ENCODE data around the gene CAMKK2. TPM values are rescaled to one million over a fixed set of nuclear protein-coding genes. Genes with fewer than 3 reads are reported as not detected.

The CAMKK2 gene
- total and polyA plus RNA-seq, 9 of the 15 experiments (the other 6 are each of a cell fraction or from before 2014, with no cell fraction given) = 4.3 to 32.0 (median 18.2) TPM

- Histone ChIP-seq H3K9ac (ENCODE audit: insufficient read depth in 1 of 2, low read depth in 2 of 2, low read length in 2 of 2) (peak overlapping the region in 1 of 2 experiments; percentile 40; a peak in 2 of 4 replicates), H3K27me3 (ENCODE audit: control insufficient read depth in 2 of 2, insufficient read depth in 2 of 2, low read length in 2 of 2) (no peaks in the 10 kb centered on the region), H3K9me1 (ENCODE audit: control insufficient read depth, insufficient read depth, low read length) (no peaks in the 10 kb centered on the region), H3K4me2 (ENCODE audit: insufficient read depth, low read length) (peak overlapping the region; percentile 42), H3K4me1 (replicated peaks in 1 of 2; ENCODE audit: control insufficient read depth in 2 of 2, insufficient read depth in 2 of 2, low read length in 2 of 2) (peaks cover 7 to 29% of the 10 kb centered on the region in 2 experiments; a peak in 3 of 5 replicates), H2AFZ (ENCODE audit: low read depth, low read length) (peak overlapping the region; percentile 66), H3K9me3 (replicated peaks; ENCODE audit: control insufficient read depth, insufficient read depth, low read depth, low read length) (no peaks in the 10 kb centered on the region), H3K27ac (ENCODE audit: extremely low read depth, low read depth, low read length) (peak overlapping the region; percentile 50), H3K4me3 (no peak overlapping the region), H3K79me2 (ENCODE audit: control insufficient read depth, insufficient read depth, low read length) (no peaks in the 10 kb centered on the region), H4K20me1 (replicated peaks; ENCODE audit: control insufficient read depth, insufficient read depth, low read length) (no peaks in the 10 kb centered on the region), H3K36me3 (ENCODE audit: control insufficient read depth, insufficient read depth, low read length) (no peaks in the 10 kb centered on the region)
- in situ Hi-C loops (cut with MboI) = no loop called here
- intact Hi-C loops (cut with micrococcal nuclease) = no loop called here
- ChIA-PET POLR2A (interaction anchor here (0.6 to 1.2 kb wide), 5 partner anchors 12 to 57 kb away, joined by 3 to 5 read pairs (median 3); no protein-coding TSS in a partner anchor), CTCF (ENCODE audit: low intra/inter-chr PET ratio) (no interaction called here)
- no TSS peak for BruUV-seq (replicated peaks)
- 16% methylated on average over 14 of the region's 14 CpGs for WGBS (ENCODE audit: insufficient coverage, low coverage, missing lambda C conversion rate)
- peak in 3 of 4 experiments; percentile 38 to 65 (median 42) for DNase-seq (ENCODE audit: extremely low read depth in 1 of 4, low spot score in 3 of 4)
- FAIRE-seq = peak; percentile 37
- peak; percentile 73 for ATAC-seq
- TF ChIP-seq NR2C1 (IDR thresholded peaks at IDR 0.05) (0 out of 2 replicates have a peak, but pooled peaks have one; percentile 18), NR2C1 (tag; IDR thresholded peaks at IDR 0.05) (no peak), GTF2A2 (tag; IDR thresholded peaks at IDR 0.05) (no peak), MEF2D (tag; conservative IDR thresholded peaks at IDR 0.05; ENCODE audit: low read depth) (peak; percentile 74), ZNF57 (CRISPR knock-in tag; IDR thresholded peaks at IDR 0.05) (no peak), TEAD4 (IDR thresholded peaks at IDR 0.05; ENCODE audit: low read length) (peak; percentile 82), TEAD4 (CRISPR knock-in tag; IDR thresholded peaks at IDR 0.05; ENCODE audit: borderline replicate concordance) (no peak), DNMT1 (IDR thresholded peaks at IDR 0.05) (no peak), SMARCB1 (IDR thresholded peaks at IDR 0.05; ENCODE audit: insufficient read length, low read depth) (peak; percentile 40), LEF1 (IDR thresholded peaks at IDR 0.05) (peak; percentile 89), ZNF589 (CRISPR knock-in tag; IDR thresholded peaks at IDR 0.05; ENCODE audit: low read depth) (peak; percentile 57; the same call in 1 of the 2 replicates), NCOR1 (IDR thresholded peaks at IDR 0.05) (peak; percentile 75), HDAC2 (IDR thresholded peaks at IDR 0.05) (peak; percentile 65; the same call in 1 of the 2 replicates), SMC3 (conservative IDR thresholded peaks at IDR 0.05; ENCODE audit: insufficient read depth, low read depth, low read length) (no peak), DPF2 (IDR thresholded peaks at IDR 0.05) (peak; percentile 97), SMARCE1 (IDR thresholded peaks at IDR 0.05) (peak; percentile 97), ATF3 (IDR thresholded peaks at IDR 0.05) (peak; percentile 57), ATF3 (CRISPR knock-in tag; conservative IDR thresholded peaks at IDR 0.05) (no peak), TAF9B (IDR thresholded peaks at IDR 0.05; ENCODE audit: partially characterized antibody) (no peak), BCOR (IDR thresholded peaks at IDR 0.05) (peak; percentile 93), PHTF2 (CRISPR knock-in tag; IDR thresholded peaks at IDR 0.05) (no peak), TOE1 (IDR thresholded peaks at IDR 0.05; ENCODE audit: borderline replicate concordance) (peak; percentile 50; the same call in 1 of the 2 replicates), TOE1 (CRISPR knock-in tag; IDR thresholded peaks at IDR 0.05; ENCODE audit: borderline replicate concordance, low read depth) (no peak), SMARCC2 (IDR thresholded peaks at IDR 0.05; ENCODE audit: low read depth) (peak; percentile 90), GATAD2A (IDR thresholded peaks at IDR 0.05) (0 out of 2 replicates have a peak, but pooled peaks have one; percentile 18), TRIM28 (IDR thresholded peaks at IDR 0.05) (peak; percentile 68), NCOA1 (IDR thresholded peaks at IDR 0.05; ENCODE audit: low read depth) (peak; percentile 52)
Measured at GRCh38 chr12:121202407-121203355, 93.8 kb downstream of the CAMKK2 start.

Data from K562 (cell line).